Cardiac fibroblast (primary cell): ENCODE results near the gene AP5S1.

Source experiments
- DNase-seq, 2 donors: peaks; one replicate each; pipeline versions ENCODE4 v3.0.0 to v3.0.0-alpha.2; 2010; ENCODE audit warnings: low read depth in 2 of 2
- H3K4me3 ChIP-seq, 2 donors: replicated peaks in 1 of 2; 1 replicate in 1 of 2; 2 replicates in 1 of 2; pipeline ENCODE4 v1.5.1; 2011; ENCODE audit warnings: low read depth in 2 of 2, low read length in 2 of 2, mild to moderate bottlenecking in 2 of 2, moderate library complexity in 1 of 2
- TF ChIP-seq, protein P1 (sequence below): IDR thresholded peaks from one replicate; pipeline ENCODE4 v1.5.1; 2011; ENCODE audit warnings: low read depth, mild to moderate bottlenecking, low read length, inconsistent platforms

Gene AP5S1

DNA sequence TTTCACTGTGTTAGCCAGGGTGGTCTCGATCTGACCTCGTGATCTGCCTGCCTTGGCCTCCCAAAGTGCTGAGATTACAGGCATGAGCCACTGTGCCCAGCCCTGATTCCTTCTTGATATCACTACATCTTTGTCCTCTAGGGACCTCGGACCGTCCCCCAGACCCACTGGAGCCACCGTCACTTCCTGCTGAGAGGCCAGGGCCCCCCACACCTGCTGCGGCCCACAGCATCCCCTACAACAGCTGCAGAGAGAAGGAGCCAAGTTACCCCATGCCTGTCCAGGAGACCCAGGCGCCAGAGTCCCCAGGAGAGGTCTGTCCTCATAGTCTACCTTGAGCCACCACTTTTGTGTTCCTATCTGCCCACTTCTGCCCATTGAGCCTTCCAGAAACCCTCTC lies 40.8 kb downstream of the AP5S1 start:
- DNase-seq = no peak
- TF ChIP-seq, protein P1, sequence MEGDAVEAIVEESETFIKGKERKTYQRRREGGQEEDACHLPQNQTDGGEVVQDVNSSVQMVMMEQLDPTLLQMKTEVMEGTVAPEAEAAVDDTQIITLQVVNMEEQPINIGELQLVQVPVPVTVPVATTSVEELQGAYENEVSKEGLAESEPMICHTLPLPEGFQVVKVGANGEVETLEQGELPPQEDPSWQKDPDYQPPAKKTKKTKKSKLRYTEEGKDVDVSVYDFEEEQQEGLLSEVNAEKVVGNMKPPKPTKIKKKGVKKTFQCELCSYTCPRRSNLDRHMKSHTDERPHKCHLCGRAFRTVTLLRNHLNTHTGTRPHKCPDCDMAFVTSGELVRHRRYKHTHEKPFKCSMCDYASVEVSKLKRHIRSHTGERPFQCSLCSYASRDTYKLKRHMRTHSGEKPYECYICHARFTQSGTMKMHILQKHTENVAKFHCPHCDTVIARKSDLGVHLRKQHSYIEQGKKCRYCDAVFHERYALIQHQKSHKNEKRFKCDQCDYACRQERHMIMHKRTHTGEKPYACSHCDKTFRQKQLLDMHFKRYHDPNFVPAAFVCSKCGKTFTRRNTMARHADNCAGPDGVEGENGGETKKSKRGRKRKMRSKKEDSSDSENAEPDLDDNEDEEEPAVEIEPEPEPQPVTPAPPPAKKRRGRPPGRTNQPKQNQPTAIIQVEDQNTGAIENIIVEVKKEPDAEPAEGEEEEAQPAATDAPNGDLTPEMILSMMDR = no peak

DNA sequence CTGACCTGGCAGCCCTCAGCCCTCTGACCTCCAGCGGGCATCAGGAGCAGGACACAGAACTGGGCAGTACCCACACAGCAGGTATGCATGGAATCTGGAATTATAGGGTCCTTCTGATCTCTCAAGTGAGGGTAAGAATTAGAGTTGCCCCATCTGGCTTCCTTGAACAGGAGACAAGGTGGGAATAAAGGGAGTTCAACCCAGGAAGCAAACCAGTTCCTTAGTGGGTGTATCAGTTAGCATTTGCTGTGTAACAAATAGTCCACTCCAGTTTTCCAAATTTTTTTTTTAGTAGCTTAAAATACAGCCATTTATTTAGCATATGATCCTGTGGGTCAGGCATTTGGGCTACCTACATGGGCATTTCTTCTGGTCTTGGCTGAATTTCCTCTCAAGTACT lies 42.0 kb downstream of the AP5S1 start:
- no peak for DNase-seq
- TF ChIP-seq, protein P1 = no peak
- H3K4me3 ChIP-seq = no peak overlapping the region

More for the DNA sequence above, 40.8 kb downstream of the AP5S1 start:
- no peak overlapping the region for H3K4me3 ChIP-seq

DNA sequence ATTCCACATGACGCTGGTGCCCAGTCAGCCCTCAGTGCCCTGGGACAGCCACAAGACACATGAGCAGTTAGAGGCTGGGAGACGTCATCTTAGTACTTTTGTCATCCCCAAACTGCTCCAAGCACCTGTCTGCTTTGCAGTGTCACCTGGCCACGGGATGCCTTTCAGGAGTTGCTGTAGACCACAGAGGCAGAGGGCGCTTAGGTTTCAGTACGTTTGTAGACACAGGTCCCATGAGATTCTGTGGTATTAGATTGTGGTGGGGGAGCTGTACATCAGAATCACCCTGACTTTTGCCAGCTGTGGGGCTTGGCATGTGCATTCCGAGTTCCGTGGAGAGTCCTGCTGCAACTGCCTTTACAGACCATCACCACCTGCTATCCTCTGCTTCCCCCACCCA lies 43.0 kb downstream of the AP5S1 start:
- TF ChIP-seq, protein P1 = no peak
- DNase-seq = no peak
- no peak overlapping the region for H3K4me3 ChIP-seq

DNA sequence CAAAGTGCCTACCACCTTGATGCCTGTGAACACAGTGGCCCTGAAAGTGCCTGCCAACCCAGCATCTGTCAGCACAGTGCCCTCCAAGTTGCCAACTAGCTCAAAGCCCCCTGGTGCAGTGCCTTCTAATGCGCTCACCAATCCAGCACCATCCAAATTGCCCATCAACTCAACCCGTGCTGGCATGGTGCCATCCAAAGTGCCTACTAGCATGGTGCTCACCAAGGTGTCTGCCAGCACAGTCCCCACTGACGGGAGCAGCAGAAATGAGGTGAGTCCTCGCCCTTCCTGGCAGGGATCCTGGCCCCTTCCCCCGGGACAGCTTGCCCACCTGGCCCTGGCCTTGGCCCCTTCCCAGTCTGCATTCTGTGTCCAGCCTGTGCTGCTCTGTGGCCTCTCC lies 44.2 kb downstream of the AP5S1 start:
- no peak overlapping the region for H3K4me3 ChIP-seq
- TF ChIP-seq, protein P1 = no peak
- DNase-seq = no peak

DNA sequence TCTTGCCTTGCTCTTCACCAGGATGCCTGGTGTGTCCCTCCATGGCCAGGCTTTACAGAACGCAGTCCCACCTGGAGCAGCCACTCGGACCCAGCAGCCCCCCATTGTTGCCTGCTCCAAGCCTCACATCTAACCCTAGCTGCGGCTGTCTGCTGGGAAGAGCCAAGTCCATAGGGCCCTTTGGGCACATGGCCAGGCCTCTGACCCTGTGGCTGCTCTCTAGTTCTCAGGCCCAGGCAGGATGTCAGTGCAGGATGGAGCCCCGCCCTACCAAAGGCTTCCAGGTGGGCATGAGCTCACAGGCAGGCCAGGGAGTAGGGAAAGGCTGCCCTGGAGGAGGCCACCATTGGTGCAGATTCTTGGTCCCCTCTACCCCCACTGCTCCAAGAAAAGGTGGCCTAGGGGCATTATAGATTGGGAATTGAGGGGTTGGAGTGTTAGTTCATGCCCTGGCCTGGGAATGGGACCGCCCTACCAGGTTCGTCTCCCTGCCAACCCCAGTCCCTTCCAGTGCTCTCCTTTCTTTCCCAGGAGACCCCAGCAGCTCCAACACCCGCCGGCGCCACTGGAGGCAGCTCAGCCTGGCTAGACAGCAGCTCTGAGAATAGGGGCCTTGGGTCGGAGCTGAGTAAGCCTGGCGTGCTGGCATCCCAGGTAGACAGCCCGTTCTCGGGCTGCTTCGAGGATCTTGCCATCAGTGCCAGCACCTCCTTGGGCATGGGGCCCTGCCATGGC lies 45.0 kb downstream of the AP5S1 start:
- TF ChIP-seq, protein P1 = no peak
- DNase-seq = no peak
- H3K4me3 ChIP-seq = no peak overlapping the region

DNA sequence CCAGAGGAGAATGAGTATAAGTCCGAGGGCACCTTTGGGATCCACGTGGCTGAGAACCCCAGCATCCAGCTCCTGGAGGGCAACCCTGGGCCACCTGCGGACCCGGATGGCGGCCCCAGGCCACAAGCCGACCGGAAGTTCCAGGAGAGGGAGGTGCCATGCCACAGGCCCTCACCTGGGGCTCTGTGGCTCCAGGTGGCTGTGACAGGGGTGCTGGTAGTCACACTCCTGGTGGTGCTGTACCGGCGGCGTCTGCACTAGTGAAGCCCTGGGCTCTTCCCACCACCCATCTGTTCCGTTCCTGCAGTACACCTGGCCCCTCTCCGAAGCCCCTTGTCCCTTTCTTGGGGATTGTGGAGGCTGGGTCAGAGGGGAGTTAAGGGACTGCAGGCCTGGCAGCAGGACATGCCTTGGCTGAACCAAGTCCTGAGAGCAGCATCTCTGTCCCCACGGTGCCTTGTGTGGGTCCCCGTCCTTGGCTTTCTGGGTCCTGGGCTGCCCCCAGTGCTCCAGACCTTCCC lies 45.6 kb downstream of the AP5S1 start:
- H3K4me3 ChIP-seq = no peak overlapping the region
- DNase-seq = no peak
- TF ChIP-seq, protein P1 = no peak
